ENCODE data around the gene ATP6V0B.

GRCh38 chr1:43978264-43978550 lies 3.4 kb downstream of the ATP6V0B start:
- no peak for TF ChIP-seq CTCF (conservative IDR thresholded peaks at IDR 0.05; ENCODE audit: low read depth, low read length)
- no peak for TF ChIP-seq RCOR1 (IDR thresholded peaks at IDR 0.05; ENCODE audit: insufficient replicate concordance, low read length)
- no peak for TF ChIP-seq MAFK (IDR thresholded peaks at IDR 0.05; ENCODE audit: low read depth, low read length)
- no peak for TF ChIP-seq MAZ (IDR thresholded peaks at IDR 0.05; ENCODE audit: borderline replicate concordance, low read depth, low read length)
- TF ChIP-seq SMC3 (IDR thresholded peaks at IDR 0.05; ENCODE audit: low read depth, low read length): no peak
- TF ChIP-seq CHD1 (IDR thresholded peaks at IDR 0.05; ENCODE audit: low read depth, low read length): no peak
- 0 out of 2 replicates have a peak, but pooled peaks have one; percentile 4 for TF ChIP-seq POLR2A (IDR thresholded peaks at IDR 0.05; ENCODE audit: low read depth, low read length)
- no peak for TF ChIP-seq RFX5 (IDR thresholded peaks at IDR 0.05; ENCODE audit: low read depth, low read length)

All from IMR-90 (cell line).